GM12874 (cell line): ENCODE measurements around the gene DNAJB1.

ENCODE experiments used
- CTCF ChIP-seq: IDR thresholded peaks from 2 replicates; pipeline ENCODE4 v1.5.1; 2011; ENCODE audit warnings: low read depth, mild to moderate bottlenecking, control low read depth, low read length, moderate library complexity; ENCODE audit not compliant: insufficient read depth

Gene DNAJB1

GRCh38 chr19:14473073-14473977, 44.9 kb downstream of the DNAJB1 start:
- TF ChIP-seq CTCF: no peak

GRCh38 chr19:14472202-14472938, 45.8 kb downstream of the DNAJB1 start:
- peak; percentile 99 for TF ChIP-seq CTCF

GRCh38 chr19:14471436-14472187, 46.6 kb downstream of the DNAJB1 start:
- no peak for TF ChIP-seq CTCF

- TF ChIP-seq CTCF: no peak
These were observed 47.9 kb downstream of the DNAJB1 start for GRCh38 chr19:14470031-14470876.

GRCh38 chr19:14467816-14468215, 50.4 kb downstream of the DNAJB1 start:
- TF ChIP-seq CTCF: no peak

- TF ChIP-seq CTCF: no peak
These were observed 50.8 kb downstream of the DNAJB1 start for GRCh38 chr19:14467391-14467790.
